ENCODE results near the gene RCC1.

DNA sequence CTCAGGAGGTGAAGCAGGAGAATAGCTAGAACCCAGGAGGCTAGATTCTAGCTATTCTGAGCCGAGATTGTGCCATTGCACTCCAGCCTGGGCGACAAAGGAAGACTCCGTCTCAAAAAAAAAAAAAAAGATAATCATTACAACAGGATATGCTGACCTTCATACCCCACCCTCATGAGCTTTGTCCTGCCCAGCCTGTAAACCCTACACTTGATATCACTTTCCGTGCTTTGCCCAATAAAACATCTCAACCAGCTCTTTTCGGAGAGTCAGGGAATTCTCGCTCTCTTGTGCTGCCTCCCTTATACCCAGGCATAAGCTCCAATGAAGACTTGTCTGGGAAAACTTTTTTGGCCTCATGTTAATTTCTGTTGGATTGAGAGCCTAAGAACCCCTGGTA lies 45.5 kb downstream of the RCC1 start:
- no peak for TF ChIP-seq POLR2A (IDR thresholded peaks at IDR 0.05)
- no peak for TF ChIP-seq CTCF (IDR thresholded peaks at IDR 0.05)
- no peak for TF ChIP-seq POLR2AphosphoS5 (IDR thresholded peaks at IDR 0.05)

Measured in suprapubic skin (tissue), 4 donors.